RWPE2 (cell line): ENCODE data around the gene TP63.

Experiments used
- ATAC-seq: fragments of 200-7000 bp; cut with Tn5 transposase; 3 replicates; pipeline ENCODE4 v1.9.1; 2021; ENCODE audit warnings: low read depth
- DNase-seq: peaks from one replicate; pipeline ENCODE4 v3.0.0-alpha.2; 2020; ENCODE audit warnings: low spot score
- H3K27ac ChIP-seq: fragments of 450-650 bp; 2 replicates; pipeline ENCODE4 v1.5.1; 2017; ENCODE audit warnings: mild to moderate bottlenecking; ENCODE audit not compliant: poor library complexity, severe bottlenecking
- H3K27me3 ChIP-seq: fragments of 250-450 bp; sonication (Bioruptor Pico); 2 replicates; pipeline ENCODE4 v1.5.1; 2021; ENCODE audit warnings: mild to moderate bottlenecking, moderate library complexity; ENCODE audit not compliant: insufficient read depth, poor library complexity, severe bottlenecking
- H3K36me3 ChIP-seq: fragments of 250-450 bp; sonication (Bioruptor Pico); 2 replicates; pipeline ENCODE4 v1.5.1; 2020; ENCODE audit warnings: low read depth, mild to moderate bottlenecking, moderate library complexity
- H3K4me1 ChIP-seq: fragments of 250-450 bp; sonication (Bioruptor Pico); 2 replicates; pipeline ENCODE4 v1.5.1; 2021; ENCODE audit warnings: mild to moderate bottlenecking, moderate library complexity; ENCODE audit not compliant: insufficient read depth, poor library complexity, severe bottlenecking
- H3K4me3 ChIP-seq: fragments of 250-450 bp; sonication (Bioruptor Pico); 2 replicates; pipeline ENCODE4 v1.5.1; 2021; ENCODE audit warnings: mild to moderate bottlenecking, moderate library complexity; ENCODE audit not compliant: severe bottlenecking
- H3K9me3 ChIP-seq: fragments of 250-450 bp; sonication (Bioruptor Pico); 2 replicates; pipeline ENCODE4 v1.5.1; 2021; ENCODE audit warnings: mild to moderate bottlenecking, moderate library complexity; ENCODE audit not compliant: severe bottlenecking
- CTCF ChIP-seq: fragments of 450-650 bp; IDR thresholded peaks from one replicate; pipeline ENCODE4 v1.5.1; 2017; ENCODE audit warnings: mild to moderate bottlenecking, moderate library complexity; ENCODE audit not compliant: poor library complexity, severe bottlenecking

Gene TP63

DNA sequence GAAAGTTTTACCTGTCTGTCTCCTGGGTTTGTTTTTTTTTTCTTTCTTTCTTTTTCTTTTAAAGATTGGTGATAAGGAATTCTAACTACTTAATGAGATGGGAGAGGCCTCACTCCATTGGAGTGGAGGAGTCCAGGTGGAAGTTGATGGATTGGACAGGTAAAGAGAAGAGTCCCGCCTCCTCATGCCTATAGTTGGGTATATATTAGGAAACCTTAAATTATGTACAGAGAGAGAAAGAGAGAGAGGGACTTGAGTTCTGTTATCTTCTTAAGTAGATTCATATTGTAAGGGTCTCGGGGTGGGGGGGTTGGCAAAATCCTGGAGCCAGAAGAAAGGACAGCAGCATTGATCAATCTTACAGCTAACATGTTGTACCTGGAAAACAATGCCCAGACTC, 158.2 kb downstream of the TP63 start:
- H3K4me1 ChIP-seq: peaks cover 27% of the 10 kb centered on the region
- no peaks in the 10 kb centered on the region for H3K9me3 ChIP-seq
- TF ChIP-seq CTCF: no peak
- no peaks in the 10 kb centered on the region for H3K27me3 ChIP-seq
- H3K4me3 ChIP-seq: peak overlapping the region; percentile 46
- no peak for DNase-seq
- peak; percentile 85 for ATAC-seq
- H3K36me3 ChIP-seq: peaks cover 13% of the 10 kb centered on the region
- H3K27ac ChIP-seq: peak overlapping the region; percentile 86

GRCh38 chr3:189790658-189791057, 159.5 kb downstream of the TP63 start:
- peak; percentile 52 for ATAC-seq
- Histone ChIP-seq H3K9me3 (no peaks in the 10 kb centered on the region), H3K36me3 (peaks cover 13% of the 10 kb centered on the region), H3K4me1 (peaks cover 39% of the 10 kb centered on the region), H3K27ac (peak overlapping the region; percentile 86), H3K27me3 (no peaks in the 10 kb centered on the region), H3K4me3 (peak overlapping the region; percentile 46)
- peak; percentile 30 for TF ChIP-seq CTCF
- DNase-seq: no peak

- DNase-seq: no peak
- Histone ChIP-seq H3K27ac (peak overlapping the region; percentile 86), H3K9me3 (no peaks in the 10 kb centered on the region), H3K4me3 (peak overlapping the region; percentile 46), H3K27me3 (no peaks in the 10 kb centered on the region), H3K4me1 (peaks cover 53% of the 10 kb centered on the region), H3K36me3 (peaks cover 18% of the 10 kb centered on the region)
- TF ChIP-seq CTCF: no peak
- peak; percentile 65 for ATAC-seq
Observed at GRCh38 chr3:189792046-189792929, 161.1 kb downstream of the TP63 start.

GRCh38 chr3:189794518-189794917, 163.3 kb downstream of the TP63 start:
- Histone ChIP-seq H3K9me3 (no peaks in the 10 kb centered on the region), H3K36me3 (peaks cover 38% of the 10 kb centered on the region), H3K27me3 (no peaks in the 10 kb centered on the region), H3K27ac (peak overlapping the region; percentile 86), H3K4me1 (peaks cover 64% of the 10 kb centered on the region), H3K4me3 (no peak overlapping the region)
- DNase-seq (no peak), ATAC-seq (no peak)
- TF ChIP-seq CTCF: no peak
